ENCODE results near the gene PPP2R2B. TPM values are rescaled to one million over a fixed set of nuclear protein-coding genes. Genes with fewer than 3 reads are reported as not detected.

The PPP2R2B gene
- total and polyA plus RNA-seq, 2 of the 4 experiments (the other 2 are of a cell fraction): not detected

DNA sequence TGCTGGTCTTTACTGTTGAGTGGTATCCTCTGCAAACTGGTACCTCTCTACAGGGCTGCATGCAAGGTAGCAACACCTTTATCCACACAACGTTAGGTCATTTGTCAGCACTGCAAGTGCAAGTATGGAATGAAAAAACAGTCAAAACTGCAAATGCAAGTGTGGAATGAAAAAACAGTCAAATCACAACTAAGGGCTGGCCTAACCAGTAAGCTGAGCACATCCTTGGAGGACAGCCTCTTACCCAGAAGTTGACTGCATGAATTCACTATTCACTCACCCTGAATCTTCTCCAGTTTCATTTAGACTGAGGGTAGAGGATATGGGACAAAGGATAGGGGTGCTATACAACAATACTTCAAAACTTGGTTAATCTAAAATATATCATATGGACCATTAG, 158.4 kb downstream of the PPP2R2B start:
- H2BK15ac ChIP-seq (ENCODE audit: low read depth, low read length): no peak overlapping the region
- no peak overlapping the region for H4K91ac ChIP-seq (ENCODE audit: insufficient read depth, low read depth, low read length)
- no peak overlapping the region for H3K27ac ChIP-seq (ENCODE audit: insufficient read depth, low read length)
- H3K36me3 ChIP-seq (ENCODE audit: control insufficient read depth, insufficient read depth, low read length): no peaks in the 10 kb centered on the region
- H3K18ac ChIP-seq (ENCODE audit: low read depth, low read length): no peak overlapping the region
- no peak overlapping the region for H4K8ac ChIP-seq (ENCODE audit: low read depth in 2 of 2, low read length in 2 of 2)
- H3K4me3 ChIP-seq (ENCODE audit: insufficient read depth, low read depth, low read length): no peak overlapping the region
- no peaks in the 10 kb centered on the region for H3K9me3 ChIP-seq (ENCODE audit: control insufficient read depth, insufficient read depth, low read length)
- no peaks in the 10 kb centered on the region for H3K9me1 ChIP-seq (ENCODE audit: insufficient read depth, low read length)
- CTCF ChIA-PET: no interaction called here
- no peak overlapping the region for H2AK5ac ChIP-seq (ENCODE audit: low read depth, low read length)
- no peak overlapping the region for H3K4ac ChIP-seq (ENCODE audit: low read depth, low read length)
- dilution Hi-C loops (cut with HindIII; ENCODE audit: low sequenced_read_pairs, unreplicated experiment) (no loop called here), intact Hi-C loops (cut with micrococcal nuclease) (no loop called here), in situ Hi-C loops (cut with MboI; ENCODE audit: low sequenced_read_pairs) (no loop called here)
- H2BK120ac ChIP-seq (ENCODE audit: low read depth, low read length): no peak overlapping the region
- no peaks in the 10 kb centered on the region for H3K27me3 ChIP-seq (ENCODE audit: control insufficient read depth, insufficient read depth, low read length)
- no peak overlapping the region for H3K14ac ChIP-seq (replicated peaks; ENCODE audit: low read depth, low read length)
- H4K20me1 ChIP-seq (ENCODE audit: insufficient read depth, low read length): no peaks in the 10 kb centered on the region
- WGBS, 2 experiments (ENCODE audit: extremely low coverage in 2 of 2, insufficient read length in 1 of 2): no CpG with 5 or more reads among the region's 1 CpG
- H2BK20ac ChIP-seq (ENCODE audit: low read depth, low read length): no peak overlapping the region
- ATAC-seq (ENCODE audit: low read depth) (no peak), DNase-seq (no peak)
- H3K23ac ChIP-seq (ENCODE audit: low read depth, low read length): no peak overlapping the region
- H3K4me2 ChIP-seq (ENCODE audit: low read depth, low read length): no peak overlapping the region
- H4K5ac ChIP-seq (ENCODE audit: low read depth, low read length): no peak overlapping the region
- POLR2A ChIA-PET (ENCODE audit: unreplicated experiment): no interaction called here
- H3K4me1 ChIP-seq (ENCODE audit: control insufficient read depth, insufficient read depth, low read length): no peaks in the 10 kb centered on the region
- H2AK9ac ChIP-seq (replicated peaks; ENCODE audit: low read depth, low read length, poor library complexity): no peak overlapping the region
- no peaks in the 10 kb centered on the region for H3K79me1 ChIP-seq (ENCODE audit: low read depth in 1 of 2, low read length in 2 of 2)
- TF ChIP-seq CHD1 (IDR thresholded peaks at IDR 0.05; ENCODE audit: low read depth, low read length): no peak
- TF ChIP-seq MAZ (IDR thresholded peaks at IDR 0.05; ENCODE audit: borderline replicate concordance, low read depth, low read length): no peak
- no peak for TF ChIP-seq RCOR1 (IDR thresholded peaks at IDR 0.05; ENCODE audit: insufficient replicate concordance, low read length)
- TF ChIP-seq RFX5 (IDR thresholded peaks at IDR 0.05; ENCODE audit: low read depth, low read length): no peak
- TF ChIP-seq FOS (IDR thresholded peaks at IDR 0.05; ENCODE audit: low read depth, low read length): no peak
- TF ChIP-seq RAD21 (IDR thresholded peaks at IDR 0.05; ENCODE audit: low read length): no peak
- TF ChIP-seq MAFK (IDR thresholded peaks at IDR 0.05; ENCODE audit: low read depth, low read length): no peak
- TF ChIP-seq, protein P1, sequence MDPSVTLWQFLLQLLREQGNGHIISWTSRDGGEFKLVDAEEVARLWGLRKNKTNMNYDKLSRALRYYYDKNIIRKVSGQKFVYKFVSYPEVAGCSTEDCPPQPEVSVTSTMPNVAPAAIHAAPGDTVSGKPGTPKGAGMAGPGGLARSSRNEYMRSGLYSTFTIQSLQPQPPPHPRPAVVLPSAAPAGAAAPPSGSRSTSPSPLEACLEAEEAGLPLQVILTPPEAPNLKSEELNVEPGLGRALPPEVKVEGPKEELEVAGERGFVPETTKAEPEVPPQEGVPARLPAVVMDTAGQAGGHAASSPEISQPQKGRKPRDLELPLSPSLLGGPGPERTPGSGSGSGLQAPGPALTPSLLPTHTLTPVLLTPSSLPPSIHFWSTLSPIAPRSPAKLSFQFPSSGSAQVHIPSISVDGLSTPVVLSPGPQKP (IDR thresholded peaks at IDR 0.05; ENCODE audit: borderline replicate concordance, low read depth, low read length): no peak
- no peak for TF ChIP-seq BHLHE40 (IDR thresholded peaks at IDR 0.05; ENCODE audit: low read depth, low read length)
- H2BK5ac ChIP-seq (ENCODE audit: low read depth, low read length, poor library complexity, severe bottlenecking): no peak overlapping the region
- no peak overlapping the region for H3K56ac ChIP-seq (ENCODE audit: extremely low read depth, insufficient read depth, low read length)
- H2AFZ ChIP-seq (replicated peaks; ENCODE audit: low read length, poor library complexity): no peak overlapping the region
- H3K9ac ChIP-seq (ENCODE audit: low read depth, low read length): no peak overlapping the region
- no TSS peak for BruUV-seq (replicated peaks)
